Measurements from ENCODE around the gene AGL.

DNA sequence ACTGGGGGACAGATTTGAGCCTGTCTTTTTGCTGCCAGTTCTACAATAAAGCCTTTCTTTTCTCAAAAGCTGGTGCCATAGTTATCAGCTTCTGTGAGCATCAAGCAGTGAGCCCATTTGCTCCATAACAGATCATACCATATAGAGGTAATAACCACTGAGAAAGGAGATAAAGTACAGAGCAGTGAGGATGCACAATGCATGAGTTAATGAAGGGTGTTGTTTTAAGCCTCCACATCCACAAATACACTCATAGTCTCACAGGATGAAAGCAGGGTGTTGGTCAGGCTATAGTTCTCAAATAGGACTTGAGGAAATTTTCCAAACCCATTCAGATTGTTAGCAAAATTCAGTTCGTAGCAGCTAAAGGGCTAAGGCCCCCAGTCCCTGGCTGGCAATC is 94.0 kb downstream of the AGL start:
- no peak for TF ChIP-seq JUND (IDR thresholded peaks at IDR 0.05; ENCODE audit: low read length)
- no peak for TF ChIP-seq TAF1 (IDR thresholded peaks at IDR 0.05; ENCODE audit: low read depth, low read length)
- TF ChIP-seq BRCA1 (IDR thresholded peaks at IDR 0.05; ENCODE audit: low read depth, low read length): no peak
- no peak for TF ChIP-seq POLR2A (IDR thresholded peaks at IDR 0.05; ENCODE audit: control extremely low read depth in 1 of 2, low read depth in 2 of 2, low read length in 2 of 2)
- no peak for TF ChIP-seq YY1 (IDR thresholded peaks at IDR 0.05; ENCODE audit: low read depth, low read length)
- TF ChIP-seq POLR2AphosphoS5 (IDR thresholded peaks at IDR 0.05; ENCODE audit: low read depth, low read length): no peak
